GM18498 (cell line): ENCODE data around the gene KICS2.
A peak's percentile ranks its signal among the peaks of the same experiment; 100 is the strongest.

ENCODE experiments used
- ATAC-seq: cut with Tn5 transposase; IDR thresholded peaks from one replicate; pipeline ENCODE4 v1.9.1; 2021; ENCODE audit warnings: mild to moderate bottlenecking, moderate library complexity; ENCODE audit not compliant: unreplicated experiment

Gene KICS2

DNA sequence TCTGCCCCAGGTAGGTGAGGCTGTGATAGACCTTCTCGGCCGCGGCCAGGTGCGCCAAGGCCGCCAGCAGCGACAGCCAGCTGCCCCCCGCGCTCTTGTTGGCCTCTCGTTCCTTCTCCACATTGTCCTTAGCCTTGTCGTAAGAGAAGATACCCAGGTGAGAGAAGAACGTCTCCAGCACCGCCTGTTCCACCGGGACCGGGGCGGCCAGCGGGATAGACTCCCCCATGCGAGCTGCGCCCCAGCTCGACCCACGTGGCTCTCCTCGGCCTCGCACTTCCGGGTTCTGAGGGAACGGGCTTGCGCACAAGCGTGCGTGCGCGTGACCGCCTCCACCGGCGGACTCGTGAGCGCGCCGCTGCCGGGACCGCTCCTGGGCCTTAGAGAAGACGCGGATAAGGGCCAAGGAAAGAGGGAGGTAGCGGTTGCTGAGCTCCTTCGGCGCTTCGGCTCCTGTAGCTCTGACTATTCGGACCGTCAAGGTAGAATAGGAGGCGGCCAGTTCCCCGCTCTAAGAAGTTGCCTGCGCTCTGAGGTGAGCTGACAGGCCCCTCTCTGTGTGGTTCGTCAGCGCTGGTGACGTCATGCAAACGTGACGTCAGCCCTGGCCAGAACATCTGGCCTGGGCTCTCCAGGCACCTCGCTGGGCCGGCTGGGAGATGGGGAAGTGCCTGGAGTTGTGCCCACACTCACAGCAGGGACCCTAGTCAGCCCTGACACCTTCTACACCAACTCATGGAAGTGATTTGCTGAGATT, at the start of gene KICS2:
Gene KICS2, minus strand, starts transcription at position 288 of the 757 bp plus-strand sequence. Its CDS starts 59 bp downstream, at position 229.
- peak; percentile 96 for ATAC-seq

DNA sequence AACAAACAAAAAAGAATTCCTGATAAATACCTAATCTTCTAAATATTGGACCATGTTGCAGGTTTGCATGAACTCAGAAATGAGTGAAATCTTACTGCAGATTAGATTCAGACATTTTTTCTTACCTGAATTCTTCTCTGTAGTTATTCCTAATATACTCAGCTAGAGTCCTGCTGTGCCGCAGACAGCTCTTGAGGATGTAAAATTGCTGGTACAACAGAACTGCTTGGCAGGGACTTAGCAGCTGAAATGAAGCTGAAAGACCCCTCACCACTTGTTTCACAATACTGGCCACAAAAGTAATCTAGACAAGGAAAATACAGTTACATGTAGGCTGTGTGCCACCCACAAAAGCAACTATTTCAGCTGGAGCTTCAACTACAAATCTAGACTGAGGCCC, 48.3 kb upstream of the KICS2 start:
- ATAC-seq = no peak

DNA sequence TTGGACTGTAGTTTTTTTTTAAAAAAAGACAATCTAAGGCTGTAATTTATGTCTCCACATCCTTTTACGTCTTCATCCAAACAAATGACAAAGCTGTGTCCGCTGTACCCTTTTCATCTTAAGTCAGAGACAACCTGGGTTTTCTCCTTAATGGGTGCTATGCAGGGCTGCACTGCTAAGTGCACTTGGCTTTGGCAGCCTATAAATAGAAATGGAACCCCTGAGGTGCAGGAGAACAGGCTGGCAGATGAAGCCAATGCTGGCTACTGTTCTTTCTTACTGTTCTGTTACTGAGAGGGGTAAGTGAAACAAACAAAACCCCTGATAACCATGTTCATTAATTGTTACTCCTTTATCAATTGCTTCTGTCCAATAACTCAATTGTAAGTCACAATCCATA, 47.1 kb upstream of the KICS2 start:
- ATAC-seq = no peak

DNA sequence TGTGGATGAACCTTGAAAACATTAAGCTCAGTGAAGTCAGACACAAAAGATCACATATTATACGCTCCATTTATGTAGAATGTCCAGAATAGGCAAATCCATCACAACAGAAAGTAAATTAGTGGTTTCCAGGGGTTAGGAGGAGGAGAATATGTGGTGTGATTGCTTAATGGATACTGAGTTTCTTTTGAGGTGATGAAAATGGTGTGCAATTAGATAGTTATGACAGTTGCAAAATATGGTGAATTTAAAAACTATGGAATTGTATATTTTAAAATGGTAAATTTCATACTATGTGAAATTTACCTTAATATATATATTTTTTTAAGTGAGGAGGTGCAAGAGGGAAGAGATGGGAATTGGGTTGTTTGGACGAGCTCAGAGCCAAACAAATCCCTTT, 46.3 kb upstream of the KICS2 start:
- no peak for ATAC-seq

DNA sequence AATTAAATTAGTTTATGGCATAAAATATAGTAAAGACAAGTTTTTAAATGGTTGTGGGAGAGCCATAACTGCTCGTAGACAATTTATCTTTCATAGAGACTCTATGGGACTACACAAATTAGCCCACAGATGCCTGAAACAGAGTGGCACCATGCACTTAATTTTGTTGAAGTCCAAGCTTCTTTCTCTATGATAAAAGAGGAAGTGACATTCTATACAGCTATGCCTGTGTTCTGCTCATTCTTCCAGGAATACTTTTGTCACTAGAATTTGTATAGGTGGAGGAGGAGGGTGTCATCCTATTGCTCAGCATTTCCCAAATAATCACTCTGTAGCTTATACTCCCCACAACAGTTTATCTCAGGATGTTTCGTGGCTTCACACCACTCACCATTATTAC, 43.7 kb upstream of the KICS2 start:
- ATAC-seq = no peak

DNA sequence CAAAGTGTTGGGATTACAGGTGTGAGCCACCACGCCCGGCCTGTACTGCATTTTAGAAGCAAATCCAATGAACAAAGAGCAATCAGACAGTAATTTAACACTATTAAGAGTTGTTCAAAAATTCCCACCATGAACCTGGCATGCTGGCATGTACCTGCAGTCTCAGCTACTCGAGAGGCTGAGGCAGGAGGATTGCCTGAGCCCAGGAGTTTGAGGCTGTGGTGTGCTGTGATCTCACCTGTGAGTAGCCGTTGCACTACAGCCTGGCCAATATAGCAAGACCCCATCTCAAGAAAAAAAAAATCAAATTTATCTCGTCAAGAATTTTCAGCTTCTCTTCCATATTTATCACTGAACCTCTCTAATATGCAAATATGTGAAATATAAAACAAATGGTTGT, 39.7 kb upstream of the KICS2 start:
- ATAC-seq = no peak

DNA sequence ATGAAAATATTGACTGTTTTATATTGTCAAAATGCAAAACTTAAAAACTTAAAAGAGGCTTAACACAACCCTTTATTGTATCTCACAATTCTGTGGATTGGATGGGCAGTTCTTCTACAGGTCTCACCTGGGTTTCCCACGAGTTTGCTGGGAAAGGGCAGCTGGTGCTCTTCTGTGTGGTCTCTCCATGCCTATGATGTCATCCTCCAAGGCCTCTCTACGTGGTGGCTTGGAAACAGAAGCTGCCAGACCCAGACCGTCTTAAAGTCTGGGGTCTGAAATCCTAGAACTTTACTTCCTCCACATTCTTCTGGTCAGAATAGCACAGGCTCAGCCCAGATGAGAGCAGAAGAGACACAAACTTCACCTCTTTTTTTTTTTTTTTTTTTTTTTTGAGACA, 36.5 kb upstream of the KICS2 start:
- ATAC-seq = no peak

DNA sequence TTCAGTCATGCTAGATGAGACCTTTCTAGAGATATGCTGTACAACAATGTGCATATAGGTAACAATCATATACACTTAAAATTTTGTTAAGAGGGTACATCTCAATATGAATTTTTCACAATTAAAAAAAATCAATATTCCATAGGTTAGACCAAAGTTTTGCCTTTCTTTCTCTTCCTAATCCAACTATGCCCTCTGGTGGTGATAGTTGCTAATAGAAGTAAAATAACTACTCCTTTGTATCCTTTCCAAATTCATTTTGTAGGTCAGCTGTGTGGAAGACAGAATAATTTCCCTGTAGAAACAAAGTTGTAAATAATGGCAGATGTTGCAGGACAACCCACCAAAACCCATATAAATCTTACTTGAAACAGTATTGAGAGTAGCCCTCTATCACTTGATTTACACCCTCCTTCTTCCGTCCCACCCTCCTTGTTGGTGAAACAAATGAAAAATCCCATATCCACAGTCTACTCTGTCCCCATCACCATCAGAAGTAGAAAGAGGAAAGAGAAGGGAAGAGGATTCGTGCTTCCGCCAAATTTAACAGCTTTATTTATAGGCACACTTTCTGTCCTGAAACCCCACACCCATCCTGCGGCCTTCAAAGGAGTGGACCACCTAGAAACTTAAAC, 34.2 kb upstream of the KICS2 start:
- no peak for ATAC-seq

DNA sequence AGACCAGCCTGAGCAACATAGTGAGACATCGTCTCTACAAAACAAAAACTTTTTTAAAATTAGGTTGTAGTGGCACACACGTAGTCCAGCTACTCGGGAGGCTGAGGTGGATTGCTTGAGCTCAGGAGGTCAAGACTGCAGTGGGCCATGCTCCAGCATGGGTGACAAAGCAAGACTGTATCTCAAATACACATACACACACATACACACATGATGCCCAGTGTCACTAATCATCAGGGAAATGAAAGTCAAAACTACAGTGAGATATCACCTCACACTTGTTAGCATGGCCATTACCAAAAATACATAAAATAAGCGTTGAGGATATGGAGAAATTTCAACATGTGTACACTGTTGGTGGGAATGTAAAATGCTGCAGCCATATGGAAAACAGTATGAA, 33.2 kb upstream of the KICS2 start:
- ATAC-seq = no peak

DNA sequence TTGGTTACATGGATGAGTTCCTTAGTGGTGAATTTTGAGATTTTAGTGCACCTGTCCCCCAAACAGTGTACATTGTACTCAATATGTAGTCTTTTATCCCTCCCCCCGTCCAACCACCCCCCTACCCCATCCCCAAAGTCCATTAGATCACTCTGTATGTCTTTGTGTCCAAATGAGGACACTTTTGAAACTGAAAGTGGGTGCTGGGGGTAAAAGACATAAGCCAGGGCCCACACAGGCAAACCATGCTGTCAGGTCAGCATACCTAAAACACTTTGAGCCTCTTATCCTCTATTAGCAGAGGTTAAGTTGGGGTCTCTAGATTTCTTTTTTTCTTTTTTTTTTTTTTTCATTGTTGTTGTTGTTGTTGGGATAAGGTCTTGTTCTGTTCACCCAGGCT, 31.3 kb upstream of the KICS2 start:
- ATAC-seq = no peak

DNA sequence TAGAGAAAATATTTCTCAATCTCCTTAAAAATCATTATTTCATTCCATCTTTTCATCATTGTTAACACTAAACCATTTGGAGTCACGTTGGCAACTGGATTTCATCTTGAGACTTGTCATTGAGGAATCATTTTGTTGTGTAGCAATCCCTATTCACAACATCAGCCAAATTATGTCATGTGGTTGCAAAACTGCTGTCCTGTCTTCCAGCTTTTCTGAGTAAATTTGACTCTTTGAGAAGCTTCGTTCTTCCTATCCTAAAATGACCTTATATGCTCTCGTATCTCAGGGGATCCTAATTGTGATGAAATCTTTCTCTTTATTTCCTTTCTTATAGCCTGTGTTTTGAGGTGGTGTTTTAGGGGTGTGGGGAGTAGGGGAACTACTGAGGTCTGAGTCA, 30.6 kb upstream of the KICS2 start:
- ATAC-seq = no peak

DNA sequence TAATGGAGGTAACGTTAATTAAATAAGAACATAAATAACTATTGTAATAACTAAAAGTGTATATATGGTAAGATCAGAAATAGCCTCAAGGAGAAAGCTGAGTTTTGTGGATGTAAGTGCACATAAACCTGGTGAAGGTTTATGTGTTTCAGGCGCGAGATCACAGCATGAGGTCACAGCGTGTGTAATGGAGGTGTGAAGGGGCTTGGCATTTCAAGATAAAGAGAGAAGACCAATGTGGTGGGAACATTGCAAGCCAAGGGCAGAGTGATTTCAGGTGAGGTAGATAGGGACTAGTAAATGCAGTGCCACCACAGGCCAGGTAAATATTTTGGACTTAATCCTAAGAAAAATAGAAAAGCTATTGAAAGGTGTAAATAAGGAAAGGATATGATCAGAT, 21.7 kb upstream of the KICS2 start:
- no peak for ATAC-seq

DNA sequence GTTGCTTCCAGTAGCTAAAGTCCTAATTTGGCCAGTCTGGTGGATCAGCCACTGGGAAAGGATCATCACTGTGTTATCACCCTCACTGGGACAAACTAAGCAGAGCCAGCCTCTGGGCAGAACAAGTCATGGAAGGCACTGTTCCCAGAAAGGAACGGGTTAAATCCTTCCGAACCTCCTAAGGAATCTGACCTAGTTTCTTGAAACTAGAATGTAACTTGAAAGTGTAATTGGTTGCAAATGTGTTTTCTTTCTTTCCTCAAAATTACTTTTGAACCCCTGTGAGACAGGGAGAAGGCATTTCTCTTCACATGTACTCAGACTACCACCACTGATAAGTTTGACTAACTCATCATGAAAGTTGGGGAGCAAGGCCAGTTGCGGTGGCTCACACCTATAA, 18.7 kb upstream of the KICS2 start:
- no peak for ATAC-seq

DNA sequence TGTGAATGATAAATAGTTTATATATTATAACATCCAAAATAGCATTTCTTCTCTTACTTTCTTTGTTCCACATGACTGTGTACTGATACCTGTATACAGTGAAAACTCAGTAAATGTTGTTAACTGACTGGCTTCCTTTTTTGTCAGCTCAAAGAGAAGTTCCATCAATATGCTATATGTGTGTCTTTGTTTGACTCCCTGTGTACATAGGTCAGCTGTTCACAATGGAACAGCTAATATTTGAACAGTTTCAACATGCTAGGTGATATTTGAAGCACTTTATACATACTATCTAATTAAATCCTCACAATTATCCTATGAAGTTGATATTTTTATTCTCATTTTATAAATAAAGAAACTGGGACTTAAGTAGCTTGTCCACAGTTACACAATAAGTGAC, 15.3 kb upstream of the KICS2 start:
- ATAC-seq = no peak

DNA sequence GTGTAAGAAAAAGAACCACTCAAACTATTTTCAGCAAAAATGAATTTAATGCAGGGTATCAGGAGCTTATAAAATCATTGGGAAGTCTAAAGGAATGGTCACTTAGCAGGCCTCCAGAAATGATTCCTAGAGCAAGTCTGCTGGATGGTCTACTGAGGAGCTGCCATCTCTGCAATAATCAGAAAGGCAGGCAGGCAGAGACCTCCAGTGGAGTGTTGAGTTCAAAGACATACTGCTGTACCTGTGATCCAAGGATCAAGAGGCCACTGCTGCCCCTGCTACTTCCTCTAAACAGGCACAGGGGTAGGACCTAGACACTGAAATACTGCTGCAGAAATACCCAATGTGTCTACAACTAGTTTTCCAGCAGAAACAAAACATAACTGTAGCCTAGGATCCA, 14.5 kb upstream of the KICS2 start:
- no peak for ATAC-seq

DNA sequence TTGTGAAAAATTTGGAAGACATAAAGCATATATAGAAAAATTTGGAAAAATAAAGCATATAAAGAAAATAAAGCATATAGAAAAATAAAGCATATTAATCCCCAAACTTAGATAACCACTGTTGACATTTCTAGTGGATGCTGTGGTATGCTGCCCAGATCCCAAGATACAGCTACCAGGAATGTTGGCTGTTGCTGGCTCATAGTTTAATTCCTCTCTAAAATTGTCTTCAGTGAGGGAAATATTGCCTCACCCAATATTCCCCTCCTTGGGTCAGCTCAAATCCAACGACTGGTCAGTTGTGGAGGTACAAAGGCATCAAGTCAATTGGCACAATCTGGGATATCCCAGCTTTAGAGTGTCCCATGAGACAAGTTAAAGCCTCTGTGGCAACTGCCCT, 10.1 kb upstream of the KICS2 start:
- no peak for ATAC-seq

DNA sequence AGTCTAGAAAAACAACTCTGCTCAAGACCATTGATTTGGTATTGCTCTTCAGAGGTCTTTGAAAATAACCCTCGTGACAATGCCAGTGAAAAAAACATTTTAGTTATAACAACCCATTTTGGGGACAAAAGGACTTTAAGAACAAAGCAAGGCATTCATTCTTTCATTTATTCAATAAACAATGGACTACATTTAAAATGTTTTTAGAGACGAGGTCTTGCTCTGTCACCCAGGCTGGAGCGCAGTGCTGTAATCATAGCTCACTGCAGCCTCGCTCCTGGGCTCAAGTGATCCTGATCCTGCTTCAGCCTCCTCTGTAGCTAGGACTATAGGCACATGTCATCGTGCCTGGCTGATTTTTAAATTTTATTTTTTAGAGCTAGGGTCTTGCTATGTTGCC, 7.7 kb upstream of the KICS2 start:
- ATAC-seq = no peak

DNA sequence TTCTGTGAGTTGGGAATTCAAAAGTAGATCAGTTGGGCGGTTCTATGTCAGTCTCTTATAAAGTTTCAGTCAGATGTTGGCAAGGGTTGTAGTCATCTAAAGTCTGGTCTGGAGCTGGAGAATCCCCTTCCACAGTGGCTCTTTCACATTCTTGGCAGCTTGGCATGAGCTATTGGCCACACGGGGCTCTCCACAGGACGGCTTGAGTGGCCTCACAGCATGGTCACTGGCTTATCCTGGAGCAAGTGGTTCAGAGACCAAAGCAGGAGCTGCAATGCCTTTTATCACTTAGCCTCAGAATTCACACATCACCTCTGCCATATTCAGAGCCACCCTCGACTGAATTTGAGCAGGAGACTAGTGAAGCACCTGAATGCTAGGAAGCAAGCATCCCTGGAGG, 7.1 kb upstream of the KICS2 start:
- ATAC-seq = no peak

DNA sequence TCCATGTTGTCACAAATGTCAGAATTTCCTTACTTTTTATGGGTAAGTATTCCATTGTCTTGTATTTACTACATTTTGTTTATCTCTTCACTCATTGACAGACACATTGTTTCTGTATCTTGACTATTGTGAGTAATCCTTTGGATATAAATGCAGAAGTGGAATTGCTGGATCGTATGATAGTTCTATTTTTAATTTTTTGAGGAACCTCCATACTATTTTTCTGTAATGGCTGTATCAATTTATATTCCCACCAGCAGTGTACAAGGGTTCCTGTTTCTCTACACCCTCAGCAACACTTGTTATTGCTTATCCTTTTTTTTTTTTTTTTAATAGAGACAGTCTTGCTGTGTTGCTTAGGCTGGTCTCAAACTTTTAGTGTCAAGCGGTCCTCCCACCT, 3.5 kb upstream of the KICS2 start:
- ATAC-seq = no peak

DNA sequence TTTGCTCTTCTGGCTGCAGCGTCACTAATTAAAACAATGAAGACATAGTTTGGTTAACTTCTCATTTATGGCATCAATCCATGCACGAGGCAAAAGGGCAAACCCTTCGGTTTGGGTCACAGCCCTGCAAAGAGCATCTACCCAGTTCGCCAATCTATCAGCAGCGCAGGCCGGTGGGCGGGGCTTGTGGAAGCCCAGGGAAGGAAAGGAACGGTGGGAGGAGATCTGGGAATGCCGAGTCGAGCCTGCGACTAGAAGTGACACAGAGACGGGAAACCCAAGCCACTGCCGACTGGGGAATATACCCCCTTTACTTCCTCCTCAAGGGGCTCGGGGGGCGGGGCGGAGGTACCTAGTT, 466 bp downstream of the KICS2 start:
- peak; percentile 28 for ATAC-seq

DNA sequence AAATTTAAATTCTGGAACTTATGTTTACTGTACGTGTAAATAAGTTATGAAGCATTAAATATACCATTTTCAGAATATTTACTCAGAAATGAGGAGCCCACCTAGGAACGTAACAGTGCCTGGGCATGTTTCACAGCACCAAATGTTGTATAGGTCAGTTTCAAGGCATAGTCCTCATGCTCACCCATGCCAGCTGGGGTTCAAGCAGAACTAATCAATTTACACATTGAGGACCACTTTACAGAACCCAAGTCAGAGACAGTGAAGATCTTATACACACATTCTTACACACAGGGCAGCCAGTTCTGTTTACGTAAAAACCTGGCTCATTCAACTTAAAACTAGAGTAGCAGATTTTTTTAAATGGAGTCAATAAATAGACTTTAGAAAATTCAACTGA, 2.0 kb downstream of the KICS2 start:
- no peak for ATAC-seq

DNA sequence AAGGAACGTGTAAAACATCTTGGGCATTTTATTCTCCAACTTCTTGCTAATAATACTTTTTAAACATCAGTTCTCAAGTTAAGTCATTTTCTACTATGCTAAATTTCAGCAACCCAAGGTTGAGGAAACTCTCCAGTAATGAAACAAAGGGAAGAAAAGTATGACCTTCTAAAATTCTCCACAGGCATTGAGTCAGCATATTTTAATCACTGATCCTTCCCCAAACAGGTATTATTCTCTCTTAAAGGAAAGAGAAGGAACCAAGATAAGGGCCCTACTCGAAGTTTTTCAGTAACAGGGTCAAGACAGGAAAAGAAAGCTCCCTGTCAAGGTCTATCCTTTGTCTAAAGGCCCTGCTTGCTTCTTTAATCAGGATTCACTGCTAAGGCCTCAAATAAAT, 3.0 kb downstream of the KICS2 start:
- ATAC-seq = no peak

DNA sequence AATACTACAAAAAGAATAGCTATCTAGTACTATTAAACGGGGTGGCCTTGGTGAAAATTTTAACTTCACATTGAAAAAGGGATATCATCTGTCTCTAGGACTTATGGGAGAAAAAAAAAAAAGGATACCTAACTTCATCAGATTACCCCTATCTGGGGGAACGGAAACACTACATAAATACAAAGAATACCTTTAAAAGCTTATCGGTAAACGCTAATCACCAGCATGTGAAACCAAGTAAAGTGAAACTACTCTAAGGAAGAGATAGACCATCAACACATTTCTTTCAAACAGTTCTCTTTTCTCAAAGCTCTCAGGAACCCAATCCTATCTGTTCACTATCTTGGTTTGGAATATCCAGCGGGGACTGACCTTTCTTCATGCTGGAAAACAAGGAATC, 3.5 kb downstream of the KICS2 start:
- no peak for ATAC-seq
